Loucy (cell line): ENCODE data around the gene SLC17A2.

Experiments
- CTCF ChIP-seq: fragments of 200-600 bp; sonication (generic); conservative IDR thresholded peaks from 2 replicates; pipeline ENCODE4 v1.5.1; 2014; ENCODE audit warnings: mild to moderate bottlenecking, antibody characterized with exemption, low read length
- EZH2phosphoT487 ChIP-seq: fragments of 200-600 bp; IDR thresholded peaks from 2 replicates; pipeline ENCODE4 v1.6.1; 2018; ENCODE audit warnings: antibody characterized with exemption, mild to moderate bottlenecking, moderate library complexity, borderline replicate concordance

- TF ChIP-seq CTCF = no peak
- TF ChIP-seq EZH2phosphoT487 = no peak
Measured at GRCh38 chr6:25868436-25869183, 61.9 kb downstream of the SLC17A2 start.
